GM21619 (cell line): ENCODE results near the gene SPCS2.
A peak's percentile ranks its signal among the peaks of the same experiment; 100 is the strongest.
"Not testable (repeated sequence)": the region's sequence is repeated elsewhere in the genome, so short reads cannot be mapped to it uniquely, and the experiment has no call there.

ENCODE experiments used
- ATAC-seq: cut with Tn5 transposase; IDR thresholded peaks from one replicate; pipeline ENCODE4 v1.9.1; 2021; ENCODE audit not compliant: unreplicated experiment

SPCS2 gene

DNA sequence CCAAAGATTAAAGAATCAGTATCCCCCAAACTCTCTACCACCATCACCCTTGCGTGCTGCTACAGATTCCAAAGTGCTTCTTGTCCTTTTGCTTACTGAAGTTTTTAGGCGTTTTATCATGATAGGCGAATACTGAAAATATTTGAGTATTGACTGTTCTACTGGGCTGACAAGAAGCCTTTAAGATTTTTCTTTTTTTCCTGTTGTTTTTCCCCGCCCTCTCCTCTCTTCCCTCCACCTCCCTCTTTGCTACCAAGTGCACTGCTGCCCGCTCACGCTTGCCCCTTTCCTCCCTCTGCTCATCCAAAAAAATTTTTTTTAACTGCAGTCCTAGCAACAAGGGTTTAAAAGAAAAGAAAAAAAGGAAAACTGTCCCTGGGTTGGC, 679 bp downstream of the SPCS2 start:
- ATAC-seq = no peak

DNA sequence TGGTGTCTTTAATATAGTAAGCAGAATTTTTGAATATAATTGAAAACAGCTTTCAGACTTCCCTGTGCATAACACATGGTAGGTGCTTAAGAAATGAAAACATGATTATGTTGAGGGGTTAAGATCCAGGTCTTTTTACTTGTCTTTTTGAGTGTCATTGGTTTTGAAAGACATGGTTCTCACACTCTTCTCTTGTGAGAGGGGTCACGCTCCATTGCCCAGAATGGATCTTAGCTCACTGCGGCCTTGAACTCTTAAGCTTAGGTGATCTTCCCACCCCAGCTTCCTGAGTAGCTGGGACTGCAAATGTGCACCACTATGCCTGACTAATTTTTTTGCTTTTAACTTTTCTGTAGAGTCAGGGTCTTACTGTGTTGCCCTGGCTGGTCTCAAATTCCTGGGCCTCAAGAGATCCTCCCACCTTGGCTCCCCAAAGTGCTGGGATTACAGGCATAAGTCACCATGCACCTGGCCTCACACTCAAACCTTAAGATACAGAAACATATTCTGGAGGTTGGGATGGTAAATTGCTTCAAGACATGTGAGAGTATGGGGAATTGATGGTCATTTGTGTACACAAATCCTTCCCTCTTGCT, 1.4 kb downstream of the SPCS2 start:
- no peak for ATAC-seq

- ATAC-seq = no peak
Measured at GRCh38 chr11:74951226-74951625, 2.2 kb downstream of the SPCS2 start.

GRCh38 chr11:74952752-74953151, 3.7 kb downstream of the SPCS2 start:
- ATAC-seq = no peak

DNA sequence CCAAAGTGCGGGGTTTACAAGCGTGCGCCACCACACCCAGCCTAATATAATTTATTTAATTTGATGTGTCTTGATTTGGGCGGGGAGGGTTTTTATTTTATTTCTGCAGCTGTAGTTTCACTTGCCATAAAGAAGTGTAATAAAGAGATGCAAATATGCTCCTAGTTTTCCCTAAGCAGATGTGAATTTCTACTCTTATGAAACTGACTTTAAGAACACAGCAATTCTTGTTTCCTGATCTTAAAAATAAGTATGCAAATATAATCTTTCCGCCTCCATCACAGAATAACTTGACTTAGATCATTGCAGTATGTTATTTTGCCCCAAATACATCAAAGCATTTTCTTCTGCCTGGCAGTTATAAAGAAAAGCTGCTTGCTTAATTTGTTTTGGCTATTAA, 4.4 kb downstream of the SPCS2 start:
- ATAC-seq = no peak

- ATAC-seq = no peak
Measured at GRCh38 chr11:74954199-74954598, 5.1 kb downstream of the SPCS2 start.

DNA sequence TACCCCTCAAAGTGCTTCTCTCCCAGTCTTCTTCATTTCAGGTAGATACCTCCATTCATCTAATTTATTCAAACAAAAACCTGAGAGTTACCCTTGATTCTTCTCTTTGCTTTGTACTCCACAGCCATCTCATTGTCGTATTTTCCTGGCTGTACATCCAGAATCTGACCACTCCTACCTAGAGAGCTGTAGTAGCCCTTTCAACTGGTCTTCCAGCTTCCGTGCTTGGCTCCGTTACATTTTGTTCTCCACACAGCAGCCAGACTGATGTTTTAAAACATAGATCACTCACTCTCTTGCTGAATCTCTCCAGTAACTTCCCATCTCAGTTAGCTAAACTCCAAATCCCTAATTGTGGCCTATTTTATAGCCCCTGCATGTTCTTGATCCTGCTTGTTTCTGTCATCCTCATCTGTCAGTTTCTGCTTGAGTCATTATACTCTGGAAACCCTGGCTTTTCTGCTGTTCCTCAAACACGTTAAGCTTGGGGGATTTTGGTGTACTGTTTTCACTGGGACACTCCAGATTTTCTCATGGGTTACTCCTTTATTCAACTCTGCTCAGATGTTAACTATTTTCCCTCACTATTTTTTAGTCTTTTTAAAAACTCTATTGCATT, 7.4 kb downstream of the SPCS2 start:
- no peak for ATAC-seq

DNA sequence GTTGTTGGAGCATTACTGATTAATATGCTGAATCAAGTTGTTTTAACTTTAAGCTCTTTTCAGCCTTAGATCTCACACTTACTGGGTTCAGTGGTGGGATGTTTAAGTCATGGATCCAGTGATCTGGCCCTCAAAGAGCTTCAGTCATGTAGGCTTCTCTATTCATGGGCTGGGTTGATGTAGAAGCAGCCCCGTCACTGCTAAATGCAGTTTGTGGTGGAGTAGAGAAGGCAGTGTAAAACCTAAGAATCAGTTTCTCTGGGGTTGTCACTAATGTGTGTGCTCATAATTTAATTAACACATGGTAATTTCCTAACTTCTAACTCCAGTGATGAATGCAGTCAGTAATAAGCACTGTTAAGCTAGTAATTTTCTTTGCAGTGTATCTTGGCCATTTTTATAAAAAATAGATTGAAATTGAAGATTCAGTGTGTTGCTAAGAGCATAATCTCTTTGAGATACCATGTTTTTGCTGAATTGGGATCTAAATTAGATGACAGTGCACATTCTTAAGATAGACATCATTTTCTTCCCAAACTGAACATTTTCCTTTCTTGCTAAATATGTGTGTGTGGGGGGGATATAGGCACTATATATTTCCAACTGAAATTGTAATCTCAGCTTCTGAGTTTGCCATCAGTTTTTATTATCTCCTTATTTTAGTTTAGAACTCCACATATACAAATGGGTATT, 9.0 kb downstream of the SPCS2 start:
- ATAC-seq = no peak

GRCh38 chr11:74960128-74960527, 11.1 kb downstream of the SPCS2 start:
- ATAC-seq = not testable (repeated sequence)

GRCh38 chr11:74966651-74967050, 17.6 kb downstream of the SPCS2 start:
- ATAC-seq = no peak

- no peak for ATAC-seq
Measured at GRCh38 chr11:74970852-74971395, 21.9 kb downstream of the SPCS2 start.

- ATAC-seq = no peak
Measured at GRCh38 chr11:74971424-74971823, 22.4 kb downstream of the SPCS2 start.

DNA sequence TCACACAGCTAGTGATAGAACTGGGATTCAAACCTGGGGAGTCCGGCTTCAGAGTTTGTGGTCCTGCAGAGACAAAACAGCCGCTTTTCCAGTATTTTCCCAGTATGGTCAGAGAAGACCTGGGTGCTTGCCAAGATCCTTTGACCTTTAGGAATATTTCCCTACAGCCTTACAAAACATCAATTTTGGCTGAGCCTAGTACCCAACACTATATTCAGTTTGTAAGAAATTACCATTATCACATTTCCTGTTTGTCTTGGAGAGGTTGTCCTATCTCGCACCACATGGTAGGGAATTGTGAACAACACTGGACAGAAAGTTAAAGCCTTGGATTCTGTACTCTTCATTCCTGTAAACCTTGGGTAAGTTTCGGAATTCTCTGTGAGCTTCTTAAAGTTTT, 29.0 kb downstream of the SPCS2 start:
- no peak for ATAC-seq

- ATAC-seq = no peak
Measured at GRCh38 chr11:74980634-74981033, 31.6 kb downstream of the SPCS2 start.

- no peak for ATAC-seq
Measured at GRCh38 chr11:74981888-74982287, 32.8 kb downstream of the SPCS2 start.

GRCh38 chr11:74984070-74984469, 35.0 kb downstream of the SPCS2 start:
- ATAC-seq = no peak

DNA sequence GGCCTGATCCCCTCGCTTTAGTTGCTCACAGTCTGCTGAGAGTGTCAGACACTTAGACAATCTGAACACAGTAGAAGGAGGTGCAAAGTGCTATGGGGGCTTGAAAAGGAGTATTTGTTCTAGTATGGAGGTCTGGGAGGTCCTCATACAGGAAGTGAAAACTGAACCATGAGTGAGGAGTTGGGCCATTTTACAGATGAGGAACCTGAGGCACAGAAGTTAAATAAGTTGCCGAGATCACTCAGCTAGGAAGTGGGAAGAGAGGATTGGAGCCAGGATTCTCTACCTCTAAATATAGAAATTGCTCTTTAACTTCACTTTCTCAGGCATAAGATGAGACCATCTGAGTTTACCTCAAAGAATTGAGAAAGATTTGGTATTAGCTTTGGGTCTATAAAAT, 35.7 kb downstream of the SPCS2 start:
- ATAC-seq = no peak

DNA sequence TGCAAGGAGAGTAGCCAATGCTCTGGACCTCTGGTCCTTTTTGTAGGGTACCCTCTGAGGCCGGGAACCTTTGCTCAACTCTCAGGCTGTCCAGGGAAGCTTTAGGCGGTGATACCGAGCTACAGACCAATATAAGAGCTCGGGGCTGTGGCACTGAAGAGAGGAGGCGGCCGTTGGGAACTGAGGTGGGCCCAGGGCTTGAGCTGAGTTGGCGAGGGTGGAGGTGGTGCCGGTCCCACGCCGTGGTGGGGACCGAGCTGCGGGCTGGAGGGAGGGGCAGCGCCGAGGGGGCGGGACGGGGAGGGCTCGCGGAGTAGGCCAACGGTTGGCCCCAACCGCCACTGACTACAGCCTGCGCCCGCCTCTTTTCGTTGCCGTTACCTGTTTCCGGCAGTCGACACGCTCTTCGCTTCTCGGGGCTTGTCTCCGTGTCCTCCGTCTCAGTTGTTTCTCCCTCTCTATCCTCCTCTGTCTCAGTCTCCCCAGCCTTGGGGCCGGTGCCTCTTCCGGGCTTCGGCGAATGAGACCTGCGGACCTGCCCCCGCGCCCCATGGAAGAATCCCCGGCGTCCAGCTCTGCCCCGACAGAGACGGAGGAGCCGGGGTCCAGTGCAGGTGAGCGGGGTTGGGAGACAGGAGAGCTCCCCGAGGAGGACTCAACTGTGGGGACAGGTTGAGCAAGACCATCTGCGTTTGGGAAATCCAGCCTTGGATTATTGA, 39.6 kb downstream of the SPCS2 start, which contains the start of gene NEU3:
NEU3 (plus strand) TSS at position 393 of the 719 bp plus-strand sequence; CDS start at position 521, 128 bp downstream.
- peak; percentile 80 for ATAC-seq

DNA sequence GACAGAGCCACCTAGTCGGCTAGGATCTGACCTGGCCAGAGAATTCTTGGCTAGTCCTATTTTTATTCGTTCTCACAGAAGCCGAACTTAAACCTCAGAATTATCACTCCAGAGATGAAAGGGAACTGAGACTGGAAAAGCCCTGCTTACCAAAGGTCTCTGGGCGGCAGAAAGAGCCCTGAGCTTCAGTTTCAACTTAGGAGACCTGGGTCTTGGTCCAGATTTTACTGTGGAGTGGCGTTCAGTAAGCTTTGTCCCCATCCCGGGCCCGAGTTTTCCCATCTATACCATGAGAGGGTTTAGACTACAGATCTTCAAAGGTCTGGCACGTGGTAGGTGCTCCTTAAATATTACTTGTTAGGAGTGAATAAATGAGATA, 40.2 kb downstream of the SPCS2 start:
- ATAC-seq = no peak

DNA sequence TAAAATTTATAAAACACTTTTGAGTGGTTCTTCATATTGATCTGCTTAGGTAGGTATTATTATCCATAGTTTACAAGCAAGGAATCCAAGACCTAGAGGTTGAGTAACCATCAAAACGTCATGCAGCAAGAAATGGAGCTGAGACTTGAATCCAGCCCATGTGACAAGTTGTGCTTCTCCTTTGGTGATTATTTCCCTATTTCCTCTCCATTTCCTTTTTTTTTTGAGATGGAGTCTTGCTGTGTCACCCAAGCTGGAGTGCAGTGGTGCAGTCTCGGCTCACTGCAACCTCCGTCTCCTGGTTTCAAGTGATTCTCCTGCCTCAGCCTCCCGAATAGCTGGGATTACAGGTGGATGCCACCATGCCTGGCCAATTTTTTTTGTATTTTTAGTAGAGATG, 41.1 kb downstream of the SPCS2 start:
- not testable (repeated sequence) for ATAC-seq

DNA sequence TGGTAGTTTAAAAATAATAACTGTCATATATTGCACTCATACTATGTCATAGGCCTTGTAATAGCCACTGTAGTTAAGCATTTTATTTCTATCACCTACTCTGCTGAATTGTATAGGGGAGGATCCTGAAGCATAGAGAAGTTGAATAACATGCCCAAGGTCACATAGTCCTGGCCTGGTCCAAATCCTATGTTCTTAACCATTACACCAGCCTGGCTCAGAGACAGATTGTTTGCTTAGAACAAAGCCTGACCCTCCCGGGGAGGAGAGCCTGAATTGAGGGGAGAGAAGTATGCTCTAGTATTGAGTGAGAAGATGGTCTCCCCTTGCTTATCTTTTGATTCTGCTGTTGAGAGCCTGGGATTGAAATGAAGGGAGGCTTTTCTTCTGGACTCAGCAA, 41.9 kb downstream of the SPCS2 start:
- no peak for ATAC-seq

GRCh38 chr11:74992852-74993251, 43.8 kb downstream of the SPCS2 start:
- no peak for ATAC-seq
